Inflammatory macrophage (primary cell): ENCODE results near the gene IGDCC3.

Source experiments
- DNase-seq, 2 donors: peaks; one replicate each; pipeline ENCODE4 v3.0.0-alpha.2; 2020 to 2022

Gene IGDCC3

DNA sequence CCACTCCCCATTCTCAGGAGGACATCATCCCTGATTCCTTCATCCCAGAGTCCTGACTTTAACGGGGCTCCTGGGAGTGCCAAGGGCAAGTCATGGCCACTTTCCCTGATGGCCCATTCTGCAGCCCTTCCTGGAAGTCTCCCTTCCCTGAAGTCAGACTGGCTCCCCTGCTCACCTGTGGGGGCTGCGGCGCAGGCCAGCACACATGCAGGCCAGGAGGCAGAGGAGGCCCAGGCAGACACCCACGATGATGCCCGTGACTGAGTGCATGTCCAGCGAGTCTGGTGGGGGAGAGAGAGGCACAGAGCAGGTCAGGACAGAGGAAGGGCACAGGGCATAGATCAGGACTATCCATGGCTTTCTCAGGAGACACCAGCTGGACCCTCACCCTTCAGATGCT lies 8.6 kb upstream of the IGDCC3 start:
- DNase-seq, result no peak

DNA sequence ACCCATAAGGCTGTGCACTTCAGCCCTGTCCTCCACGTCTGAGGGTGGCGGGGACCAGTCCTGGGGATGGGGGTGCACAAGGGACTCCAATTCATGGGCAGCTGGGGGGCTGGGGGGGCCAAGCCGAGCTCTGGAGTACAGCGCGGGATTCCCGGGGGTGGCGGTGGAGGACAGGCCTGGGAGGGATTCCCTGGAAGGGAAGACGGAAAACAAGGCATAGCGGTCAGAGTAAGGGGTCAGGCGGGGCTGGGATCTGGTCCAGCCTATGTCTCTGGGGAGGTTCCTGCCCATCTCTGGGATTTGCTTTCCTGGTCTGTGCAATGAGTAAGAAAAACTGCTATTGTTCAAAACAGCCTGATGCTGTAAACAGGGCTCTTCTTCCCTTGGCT lies 8.1 kb upstream of the IGDCC3 start:
- DNase-seq, result no peak

DNA sequence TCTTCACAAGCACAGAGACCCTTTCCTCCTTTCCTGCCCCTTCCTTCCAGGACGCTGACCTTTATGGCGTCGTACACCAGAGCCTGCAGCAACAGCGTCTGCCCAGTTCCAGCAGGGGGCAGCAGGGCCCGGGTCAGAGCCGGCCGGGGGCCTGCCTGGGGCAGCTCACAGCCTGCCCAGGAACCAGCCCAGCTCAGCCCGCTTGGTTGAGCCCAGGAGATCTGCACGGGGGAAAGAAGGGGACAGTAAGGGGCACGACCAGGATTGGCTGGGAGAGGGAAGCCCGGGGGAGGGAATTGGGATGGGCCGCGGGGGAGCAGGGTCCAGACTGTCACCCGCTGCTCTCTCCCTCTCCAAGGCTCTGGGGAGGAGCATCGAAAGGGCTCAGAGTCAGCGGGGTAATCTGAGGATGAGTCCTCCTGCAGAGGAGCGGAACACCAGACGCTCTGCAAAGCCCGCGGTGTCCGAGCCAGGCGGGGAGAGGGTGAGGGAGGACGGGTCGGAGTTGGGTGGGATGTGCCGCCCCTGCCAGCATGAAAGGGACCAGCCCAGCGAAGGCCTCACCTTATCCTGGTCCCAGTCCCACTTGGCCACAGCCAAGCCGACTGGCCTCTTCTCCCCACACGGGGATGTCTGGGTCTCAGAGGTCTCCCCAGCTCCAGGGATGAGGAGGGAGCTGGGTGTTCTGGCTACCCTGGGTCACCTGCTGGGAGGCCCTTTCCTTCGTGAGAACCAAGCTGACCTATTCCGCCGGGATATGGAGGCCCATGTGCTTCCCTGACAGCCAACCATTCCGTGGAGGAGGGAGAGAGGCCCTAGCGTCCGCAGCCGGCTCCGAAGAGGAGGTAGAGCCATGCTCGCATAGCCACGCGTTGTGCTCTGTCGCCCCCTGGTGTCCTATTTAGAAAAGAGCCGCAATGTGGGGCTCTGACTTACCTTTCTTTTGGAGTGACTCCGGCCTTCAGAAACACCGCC lies 7.4 kb upstream of the IGDCC3 start:
- peak; percentile 81 to 85 for DNase-seq

DNA sequence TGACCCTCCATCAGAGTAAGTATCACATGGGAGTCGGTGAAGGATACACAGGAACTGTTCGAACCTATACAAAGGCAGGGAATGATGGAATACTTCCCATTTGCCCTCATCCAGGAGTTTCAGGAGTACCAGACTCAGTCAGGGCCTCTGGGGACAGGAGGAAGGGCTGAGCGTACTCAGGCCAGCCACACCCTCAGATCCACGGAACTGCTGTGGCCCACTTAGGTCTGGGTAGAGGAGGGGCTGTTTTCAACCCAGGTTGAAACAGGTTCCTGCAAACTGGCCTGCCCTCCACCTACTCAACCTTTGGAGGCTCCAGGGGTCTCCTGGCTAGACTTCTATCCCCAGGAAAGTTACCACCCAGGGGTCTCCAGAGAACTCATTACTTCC lies 6.7 kb upstream of the IGDCC3 start:
- DNase-seq, result no peak

DNA sequence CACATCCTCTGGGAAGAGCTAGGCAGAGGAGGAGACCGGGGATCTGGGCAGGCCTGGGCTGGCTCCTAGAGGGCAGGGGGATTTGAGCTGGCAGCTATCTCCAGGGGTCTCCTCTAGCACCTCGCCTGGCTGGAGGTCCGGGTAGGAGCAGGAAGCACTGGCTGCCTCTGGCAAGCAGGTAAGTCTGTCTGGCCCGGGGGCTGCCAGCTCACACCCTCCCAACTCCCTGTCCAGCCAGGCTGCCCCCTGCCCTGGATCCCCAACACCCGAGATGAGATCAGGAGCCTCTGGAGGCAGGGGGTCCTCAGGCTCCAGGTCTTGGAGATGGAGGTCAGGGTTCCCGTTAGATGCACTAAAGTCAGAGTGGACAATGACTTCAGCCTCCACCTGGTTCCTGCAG lies 6.2 kb upstream of the IGDCC3 start:
- no peak for DNase-seq

DNA sequence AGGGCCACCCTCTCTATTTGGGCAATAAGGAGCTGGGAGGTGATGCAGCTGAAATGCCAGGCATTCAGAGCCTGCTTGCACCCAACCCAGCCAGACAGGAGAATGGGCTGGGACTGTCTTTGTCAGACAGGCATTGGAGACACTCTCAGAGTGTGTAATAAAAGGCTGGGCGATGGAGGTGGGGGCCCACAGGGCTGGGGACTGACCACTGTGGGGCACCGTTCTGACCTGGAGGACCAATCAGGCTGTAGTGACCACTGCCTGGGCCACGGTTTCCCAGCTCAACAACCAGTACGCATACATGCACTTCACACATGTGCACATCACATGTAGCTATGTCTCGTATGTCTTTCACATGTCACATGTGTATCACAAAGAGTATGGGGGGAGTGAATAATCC lies 5.7 kb upstream of the IGDCC3 start:
- DNase-seq, result no peak

DNA sequence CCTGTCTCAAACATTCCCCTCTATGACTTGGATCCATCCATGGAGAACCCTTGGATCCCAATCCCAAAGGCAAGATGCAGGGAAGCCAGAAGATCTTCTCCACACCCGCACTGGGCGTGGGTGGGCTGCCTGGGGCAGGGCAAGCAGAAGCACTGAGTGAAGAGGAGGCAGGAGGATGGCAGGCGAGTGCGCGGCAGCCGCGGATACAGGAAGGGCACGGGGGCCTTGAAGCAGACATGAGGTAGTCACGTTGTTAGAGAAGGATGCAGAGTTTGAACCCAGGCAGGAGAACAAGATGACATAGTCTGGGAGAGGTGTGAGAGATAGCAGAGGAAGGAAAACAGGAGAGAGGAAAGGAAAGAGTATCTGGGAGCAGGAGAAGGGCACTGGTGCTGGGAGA lies 5.1 kb upstream of the IGDCC3 start:
- DNase-seq, result no peak

DNA sequence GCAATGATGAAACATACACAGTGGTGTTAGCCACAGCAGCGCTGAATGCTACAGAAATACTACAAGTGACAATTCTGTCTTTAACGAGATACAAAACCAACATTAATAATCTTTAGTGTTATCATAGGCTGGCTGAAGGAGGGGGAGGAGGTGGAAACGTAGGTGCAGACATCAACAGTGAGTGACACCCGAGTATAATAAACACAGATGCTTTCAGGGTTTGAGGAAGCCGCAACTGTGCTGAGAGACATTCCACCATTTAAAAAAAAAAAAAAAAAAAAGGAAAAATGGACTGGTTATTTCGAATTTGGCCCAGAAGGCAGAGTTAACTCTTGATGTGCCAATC lies 4.3 kb upstream of the IGDCC3 start:
- no peak for DNase-seq

DNA sequence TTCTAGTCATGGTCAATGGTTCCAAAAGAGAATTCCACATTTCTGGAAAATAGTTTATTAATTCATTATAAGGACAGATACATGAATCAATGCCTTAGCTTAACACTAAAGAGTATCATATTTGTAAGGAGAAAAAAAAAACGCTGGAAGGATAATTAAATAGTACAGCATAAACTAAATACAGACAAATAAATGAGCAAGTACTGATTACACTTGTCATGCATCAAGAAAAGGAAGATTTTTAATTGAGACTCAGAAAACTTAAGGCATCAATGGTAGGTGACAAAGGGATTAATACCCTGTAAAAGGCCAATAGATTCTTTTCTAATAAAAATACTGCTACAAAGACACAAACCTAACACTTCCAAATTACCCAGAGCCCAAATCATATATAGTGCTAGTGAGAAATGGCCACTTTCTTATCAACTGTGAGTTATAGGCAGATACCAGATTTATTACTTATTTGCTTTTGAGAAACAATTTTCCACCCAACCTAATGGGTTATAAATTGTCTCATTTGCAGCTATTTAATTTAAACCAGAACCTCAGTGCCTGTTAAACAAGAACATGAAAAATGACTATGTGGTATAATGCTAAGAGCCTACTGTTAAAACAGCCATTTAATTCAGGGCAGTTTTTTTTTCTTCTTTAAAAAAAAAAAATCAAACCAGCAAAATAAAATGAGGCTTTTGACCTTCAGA lies 3.8 kb upstream of the IGDCC3 start:
- no peak for DNase-seq

DNA sequence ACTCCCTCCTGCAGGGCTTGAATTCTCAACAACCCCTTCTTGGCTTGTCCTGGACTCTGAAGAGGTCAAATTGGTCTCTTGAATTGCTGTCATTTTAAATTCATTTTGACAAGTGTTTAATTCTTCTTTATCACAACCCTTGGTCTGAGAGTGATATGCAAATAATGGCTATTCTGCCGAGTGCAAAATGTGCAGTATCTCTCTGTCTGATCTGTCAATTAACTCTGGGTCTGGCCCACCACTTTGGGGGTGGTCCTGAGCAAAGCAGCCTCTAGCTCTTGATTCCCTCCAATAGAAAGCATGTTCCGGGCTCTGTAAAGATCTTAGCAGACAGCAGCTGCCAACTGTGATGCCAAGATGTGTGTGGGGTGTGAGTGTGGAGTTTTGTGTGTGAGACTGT lies 2.2 kb upstream of the IGDCC3 start:
- no peak for DNase-seq

DNA sequence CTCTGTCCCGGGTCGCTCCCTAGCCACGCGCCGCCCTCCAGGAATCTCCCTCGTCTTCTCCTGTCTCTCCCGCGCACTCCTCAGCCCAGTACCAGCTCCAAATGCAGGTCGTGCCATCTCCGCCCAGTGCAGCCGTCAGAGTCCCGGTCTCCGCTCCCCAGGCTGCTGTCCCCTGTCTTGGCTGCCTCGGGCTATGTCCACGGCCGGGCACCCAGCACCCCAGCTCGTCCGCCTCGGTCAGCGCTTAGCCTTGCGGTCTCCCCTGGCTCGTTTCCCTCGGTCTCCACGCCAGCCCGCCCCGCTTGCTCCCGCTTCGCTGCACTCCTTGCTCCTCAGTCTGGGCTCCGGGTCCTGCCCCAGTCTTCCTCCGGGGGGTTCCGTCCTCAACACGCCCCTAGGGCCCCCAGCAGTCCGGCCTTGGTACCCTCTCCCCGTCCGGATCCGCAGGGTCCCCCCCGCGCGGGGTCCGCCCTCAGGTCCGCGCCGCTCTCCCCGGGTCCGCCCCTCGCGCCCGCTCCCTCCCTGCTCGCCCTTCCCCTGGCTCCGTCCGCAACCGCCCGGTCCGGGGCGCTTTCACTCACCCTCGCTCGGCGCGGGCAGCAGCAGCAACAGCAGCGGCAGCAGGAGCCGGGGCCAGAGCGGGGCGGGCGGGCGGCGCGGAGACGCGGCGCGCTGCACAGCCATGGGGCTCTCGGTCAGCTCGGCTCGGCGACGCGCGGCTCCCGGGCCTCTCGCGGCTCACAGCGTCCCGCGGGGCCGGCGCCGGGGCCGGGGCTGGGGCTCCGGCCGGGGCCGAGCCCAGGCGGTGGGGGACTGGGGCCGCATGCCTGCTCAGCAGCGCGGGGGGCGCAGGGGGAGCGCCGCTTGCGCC lies 462 bp downstream of the IGDCC3 start:
- DNase-seq, result no peak

DNA sequence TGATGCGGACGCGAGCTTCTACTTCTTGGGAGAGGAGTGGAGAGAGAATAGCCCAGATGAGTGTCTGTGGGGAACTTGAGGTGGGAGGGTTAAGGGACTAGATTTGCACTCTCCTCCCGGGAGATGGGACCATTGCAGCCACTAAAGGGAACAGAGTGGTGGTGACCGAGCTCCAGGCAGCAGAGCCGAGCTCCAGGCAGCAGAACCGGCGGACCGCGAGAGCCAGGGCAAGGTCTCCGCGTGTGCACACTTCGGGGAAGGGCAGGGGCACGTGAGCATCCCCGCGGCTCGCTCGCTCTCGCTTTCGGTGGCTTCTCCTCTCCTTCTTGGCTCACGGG lies 1.1 kb downstream of the IGDCC3 start:
- DNase-seq, result no peak

DNA sequence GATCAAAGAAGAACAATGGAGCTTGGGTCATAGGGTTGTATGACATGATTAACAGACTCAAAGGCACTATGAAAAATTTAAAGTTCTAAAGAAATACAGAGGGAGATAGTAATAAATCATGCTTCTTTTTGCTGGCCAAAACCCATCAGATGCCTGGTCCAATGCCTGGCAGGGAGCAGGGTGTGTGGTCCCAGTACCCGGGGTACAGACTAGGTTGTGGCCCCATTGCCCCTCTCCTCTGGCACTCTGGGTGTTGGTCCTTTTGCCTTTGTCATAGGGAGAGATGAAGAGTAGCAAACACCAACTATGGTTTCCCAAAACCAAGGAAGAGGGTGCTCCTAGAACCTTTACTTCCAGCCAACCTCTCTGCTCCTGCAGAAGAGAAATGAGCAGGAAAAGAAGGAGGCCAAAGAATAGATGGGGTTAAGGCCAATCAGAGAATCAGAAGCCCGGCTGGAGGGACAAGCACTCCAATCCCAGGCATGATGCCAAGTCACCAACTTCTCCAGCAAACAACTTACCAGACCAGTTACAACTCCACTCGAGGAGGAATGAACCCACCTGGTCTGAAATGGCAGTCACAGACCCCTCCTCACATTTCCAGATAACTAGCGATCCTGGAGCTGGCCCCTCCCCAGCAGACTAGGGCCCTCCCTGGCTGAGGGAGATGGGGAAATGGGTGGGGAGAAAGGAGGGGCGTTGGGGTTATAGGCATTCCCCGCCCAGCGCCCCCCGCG lies 1.8 kb downstream of the IGDCC3 start:
- no peak for DNase-seq

DNA sequence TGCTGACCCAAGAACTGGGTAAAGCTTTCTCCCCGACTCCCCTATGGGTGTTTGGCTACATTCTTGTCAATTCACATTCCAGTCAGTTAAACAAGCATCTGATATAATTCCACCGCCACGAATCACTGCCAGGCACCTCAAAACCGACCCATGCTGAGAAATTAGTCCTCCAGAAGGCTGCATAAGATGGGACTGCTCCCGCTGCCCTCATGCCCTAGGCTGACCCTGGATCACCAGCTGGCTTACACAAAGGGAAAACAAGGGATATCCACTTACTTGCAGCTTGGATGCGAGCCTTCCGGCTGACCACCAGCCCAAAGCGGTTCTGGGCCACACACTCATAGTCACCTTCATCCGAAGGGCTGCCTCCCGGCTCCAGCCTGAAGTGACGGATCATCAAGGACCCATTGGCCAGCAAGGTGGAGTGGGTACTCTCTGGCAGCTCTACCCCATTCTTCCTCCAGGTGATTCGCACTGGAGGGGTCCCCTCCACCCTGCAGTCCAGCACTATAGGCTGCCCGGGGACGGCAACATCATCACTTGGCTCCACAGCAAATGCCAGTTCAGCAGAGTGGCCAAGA lies 2.9 kb downstream of the IGDCC3 start:
- no peak for DNase-seq

DNA sequence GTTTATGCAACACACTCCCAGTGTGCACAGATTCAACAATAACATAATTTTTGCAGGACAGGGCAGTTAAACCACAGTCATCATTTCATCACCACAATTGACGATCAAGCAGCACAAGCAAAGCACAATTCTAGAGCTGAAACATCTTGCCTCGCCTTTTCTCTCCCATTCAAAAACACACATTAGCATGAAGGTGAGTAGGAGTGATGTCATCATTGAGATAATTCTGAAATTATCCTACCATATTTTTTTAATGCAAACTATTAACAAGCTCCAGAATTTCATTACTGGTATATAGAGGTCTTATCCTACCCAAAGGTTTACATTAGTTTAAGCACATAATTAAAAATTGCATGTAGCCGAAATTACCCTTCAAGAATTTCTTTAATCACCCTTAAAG lies 3.5 kb downstream of the IGDCC3 start:
- DNase-seq, result no peak

DNA sequence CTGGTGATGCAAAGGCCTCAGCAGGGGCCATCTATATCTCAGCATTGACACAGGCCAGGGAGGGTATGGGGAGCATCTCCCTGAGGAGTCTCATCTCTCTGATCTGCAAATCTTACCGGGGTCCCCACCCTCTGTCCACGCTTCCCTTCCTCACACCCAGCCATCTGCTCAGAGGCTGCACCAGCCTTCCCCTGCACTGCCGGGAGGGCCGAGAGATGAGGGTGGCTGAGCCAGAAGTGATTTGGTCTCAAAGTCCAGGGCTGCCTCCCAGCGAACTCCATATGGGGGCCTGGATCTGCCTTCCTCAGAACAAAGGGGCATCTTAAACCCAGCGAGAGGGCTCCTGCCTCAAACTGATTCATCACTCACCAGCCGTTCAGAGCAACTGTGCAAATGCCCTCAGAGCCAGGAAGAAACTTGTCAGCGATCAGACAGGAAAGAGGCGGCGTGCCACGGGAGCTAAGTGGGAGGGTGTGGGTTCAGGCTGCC lies 4.6 kb downstream of the IGDCC3 start:
- no peak for DNase-seq

DNA sequence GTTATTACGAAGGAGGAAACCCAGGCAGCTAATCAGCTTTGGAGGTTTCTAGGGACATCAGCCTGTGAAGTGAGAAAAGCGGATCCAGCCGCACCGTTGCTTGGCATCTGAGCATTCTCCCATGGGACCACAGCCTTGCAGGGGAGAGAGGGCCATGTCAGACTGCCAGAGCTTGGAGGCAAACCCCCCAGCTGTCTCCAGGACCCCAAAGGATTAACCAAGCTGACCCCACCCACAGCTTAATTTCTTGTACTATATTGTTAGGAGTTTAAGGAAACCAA lies 5.1 kb downstream of the IGDCC3 start:
- DNase-seq, result no peak

DNA sequence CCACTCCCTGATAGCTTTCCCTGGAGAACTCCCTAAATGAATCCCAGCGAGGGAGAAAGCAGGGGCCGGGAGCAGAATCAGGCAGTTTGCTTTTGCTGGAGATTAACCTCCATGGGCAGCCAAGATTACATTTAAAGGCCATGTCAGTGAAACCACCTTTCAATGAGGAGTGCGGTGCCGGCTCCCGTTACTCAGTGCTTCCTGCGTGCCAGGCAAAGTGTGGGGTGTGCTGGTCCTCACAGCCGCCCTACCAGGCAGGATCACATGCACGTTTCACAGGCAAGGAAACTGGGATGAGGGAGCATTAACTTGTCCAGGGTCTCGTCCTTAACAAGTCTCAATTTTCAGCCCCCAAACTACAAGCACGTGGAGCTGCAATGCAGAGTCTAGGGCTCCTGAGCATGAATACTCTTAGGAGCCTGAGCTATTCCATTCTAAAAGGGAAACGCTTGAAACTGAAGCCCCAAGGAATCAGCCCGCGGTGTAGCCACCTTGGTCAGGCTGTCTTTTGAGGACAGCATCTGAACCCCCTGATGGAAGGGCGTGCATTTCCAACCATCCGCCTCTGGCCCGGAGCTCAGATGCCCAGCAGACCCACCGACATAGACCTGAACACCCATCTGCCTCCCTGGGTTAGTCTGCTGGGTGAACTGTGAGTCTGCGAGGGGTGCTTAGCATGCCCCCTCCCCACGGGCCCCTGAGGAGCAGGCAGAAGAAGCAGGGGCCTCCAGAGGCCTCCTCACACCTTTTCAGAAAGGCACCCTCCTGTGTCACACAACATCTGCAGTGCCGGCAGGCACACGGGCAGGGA lies 5.6 kb downstream of the IGDCC3 start:
- DNase-seq, result no peak

DNA sequence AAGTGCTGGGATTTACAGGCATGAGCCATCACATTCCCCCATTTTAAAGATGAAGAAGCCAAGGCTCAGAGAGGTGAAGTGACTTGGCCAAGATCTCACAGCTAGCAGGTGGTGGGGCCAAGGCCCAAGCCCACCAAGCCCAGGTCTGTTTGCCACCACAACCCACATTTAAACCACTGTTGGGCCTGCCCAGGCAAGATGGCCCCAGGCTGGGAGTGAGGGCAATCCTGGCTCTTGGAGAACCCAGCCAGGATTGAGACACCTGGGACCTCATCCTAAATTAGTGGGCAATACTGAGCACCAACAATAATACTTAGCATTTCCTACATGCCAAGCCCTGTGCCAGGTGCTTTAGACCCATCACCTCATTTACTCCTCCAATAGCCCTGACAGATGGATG lies 6.9 kb downstream of the IGDCC3 start:
- no peak for DNase-seq

DNA sequence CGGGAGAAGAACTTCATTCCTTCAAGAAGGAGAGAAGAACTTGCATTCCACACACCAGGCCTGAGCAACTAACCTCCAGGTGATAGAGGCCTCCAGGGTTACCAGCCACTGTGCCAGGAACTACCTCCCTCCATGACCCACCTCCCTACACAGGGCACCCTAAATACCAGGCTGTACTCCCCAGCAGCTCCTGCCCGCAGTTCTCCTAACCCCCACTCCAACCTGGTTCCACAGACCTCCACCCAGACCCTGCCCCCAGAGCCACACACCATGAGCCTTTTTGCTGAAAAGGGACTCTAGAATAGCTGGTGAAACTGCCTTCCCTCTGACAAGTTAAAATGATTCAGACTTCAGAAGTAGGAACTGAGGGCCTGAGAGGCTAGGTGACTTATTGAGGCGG lies 8.2 kb downstream of the IGDCC3 start:
- no peak for DNase-seq

DNA sequence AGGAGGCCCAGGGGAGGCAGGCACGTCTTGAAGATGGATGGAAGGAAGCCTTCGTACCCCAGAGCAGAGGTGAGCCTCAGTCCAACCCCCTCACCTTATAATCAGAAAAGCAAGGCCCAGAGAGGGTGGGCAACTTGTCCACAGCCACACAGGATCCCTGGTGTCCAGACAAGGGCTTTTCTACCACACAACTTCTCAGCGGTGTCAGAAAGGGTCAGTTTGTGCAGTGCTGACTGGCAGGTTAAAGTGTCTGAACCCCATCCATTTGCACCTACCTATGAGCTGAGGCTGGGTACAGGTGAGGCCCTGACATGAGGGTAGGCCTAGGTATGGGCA lies 8.6 kb downstream of the IGDCC3 start:
- no peak for DNase-seq
